ENCODE results near the gene EIF3A.

The EIF3A gene

GRCh38 chr10:119023553-119023868 is 57.1 kb downstream of the EIF3A start:
- no peak overlapping the region for H3K27ac Mint-ChIP-seq
- no peaks in the 10 kb centered on the region for H3K36me3 Mint-ChIP-seq
- peaks cover 2% of the 10 kb centered on the region for H3K4me1 Mint-ChIP-seq
- no peaks in the 10 kb centered on the region for H3K9me3 Mint-ChIP-seq
- DNase-seq = no peak
- peaks cover 62% of the 10 kb centered on the region for H3K27me3 Mint-ChIP-seq
- no peak overlapping the region for H3K4me3 Mint-ChIP-seq
- CTCF ChIA-PET = no interaction called here

GRCh38 chr10:119022846-119023552 is 57.6 kb downstream of the EIF3A start:
- H3K4me3 Mint-ChIP-seq = no peak overlapping the region
- H3K9me3 Mint-ChIP-seq = no peaks in the 10 kb centered on the region
- no peak for DNase-seq
- H3K4me1 Mint-ChIP-seq = no peaks in the 10 kb centered on the region
- CTCF ChIA-PET = no interaction called here
- H3K36me3 Mint-ChIP-seq = no peaks in the 10 kb centered on the region
- peaks cover 57% of the 10 kb centered on the region for H3K27me3 Mint-ChIP-seq
- H3K27ac Mint-ChIP-seq = no peak overlapping the region

GRCh38 chr10:119020627-119020946 is 60.0 kb downstream of the EIF3A start:
- no peaks in the 10 kb centered on the region for H3K36me3 Mint-ChIP-seq
- H3K9me3 Mint-ChIP-seq = no peaks in the 10 kb centered on the region
- no peak overlapping the region for H3K27ac Mint-ChIP-seq
- H3K27me3 Mint-ChIP-seq = peaks cover 44% of the 10 kb centered on the region
- DNase-seq = no peak
- CTCF ChIA-PET = no interaction called here
- no peaks in the 10 kb centered on the region for H3K4me1 Mint-ChIP-seq
- no peak overlapping the region for H3K4me3 Mint-ChIP-seq

GRCh38 chr10:119007211-119007574 is 73.4 kb downstream of the EIF3A start:
- H3K9me3 Mint-ChIP-seq = no peaks in the 10 kb centered on the region
- no peaks in the 10 kb centered on the region for H3K4me1 Mint-ChIP-seq
- CTCF ChIA-PET = no interaction called here
- H3K4me3 Mint-ChIP-seq = no peak overlapping the region
- H3K36me3 Mint-ChIP-seq = no peaks in the 10 kb centered on the region
- H3K27me3 Mint-ChIP-seq = peaks cover 25% of the 10 kb centered on the region
- no peak overlapping the region for H3K27ac Mint-ChIP-seq
- no peak for DNase-seq

GRCh38 chr10:119006451-119007210 is 74.0 kb downstream of the EIF3A start:
- Mint-ChIP-seq H3K27me3 (peaks cover 25% of the 10 kb centered on the region), H3K9me3 (no peaks in the 10 kb centered on the region), H3K36me3 (no peaks in the 10 kb centered on the region), H3K27ac (no peak overlapping the region), H3K4me3 (no peak overlapping the region), H3K4me1 (no peaks in the 10 kb centered on the region)
- CTCF ChIA-PET = interaction anchor here (0.6 kb wide), 1 partner anchor 76 kb away, joined by 3 read pairs; no protein-coding TSS in a partner anchor
- DNase-seq = no peak

GRCh38 chr10:119005362-119006043 is 75.1 kb downstream of the EIF3A start:
- DNase-seq = no peak
- H3K4me3 Mint-ChIP-seq = no peak overlapping the region
- no peak overlapping the region for H3K27ac Mint-ChIP-seq
- no peaks in the 10 kb centered on the region for H3K36me3 Mint-ChIP-seq
- peaks cover 26% of the 10 kb centered on the region for H3K27me3 Mint-ChIP-seq
- H3K9me3 Mint-ChIP-seq = no peaks in the 10 kb centered on the region
- CTCF ChIA-PET = interaction anchor here (0.6 kb wide), 1 partner anchor 194 kb away, joined by 3 read pairs; no protein-coding TSS in a partner anchor
- no peaks in the 10 kb centered on the region for H3K4me1 Mint-ChIP-seq

GRCh38 chr10:119003572-119004289 is 76.9 kb downstream of the EIF3A start:
- no peak for DNase-seq
- Mint-ChIP-seq H3K27me3 (peaks cover 29% of the 10 kb centered on the region), H3K4me1 (no peaks in the 10 kb centered on the region), H3K36me3 (no peaks in the 10 kb centered on the region), H3K9me3 (no peaks in the 10 kb centered on the region), H3K27ac (no peak overlapping the region), H3K4me3 (no peak overlapping the region)
- CTCF ChIA-PET = no interaction called here

- Mint-ChIP-seq H3K4me1 (no peaks in the 10 kb centered on the region), H3K4me3 (no peak overlapping the region), H3K36me3 (no peaks in the 10 kb centered on the region), H3K27ac (no peak overlapping the region), H3K27me3 (peaks cover 37% of the 10 kb centered on the region), H3K9me3 (no peaks in the 10 kb centered on the region)
- DNase-seq = no peak
- CTCF ChIA-PET = no interaction called here
Observed at GRCh38 chr10:119001717-119002500, 78.7 kb downstream of the EIF3A start.

- CTCF ChIA-PET = no interaction called here
- Mint-ChIP-seq H3K4me3 (no peak overlapping the region), H3K36me3 (no peaks in the 10 kb centered on the region), H3K27ac (no peak overlapping the region), H3K4me1 (no peaks in the 10 kb centered on the region), H3K27me3 (peaks cover 40% of the 10 kb centered on the region), H3K9me3 (no peaks in the 10 kb centered on the region)
- DNase-seq = no peak
Observed at GRCh38 chr10:118998183-118998582, 82.4 kb downstream of the EIF3A start.

- peaks cover 48% of the 10 kb centered on the region for H3K27me3 Mint-ChIP-seq
- CTCF ChIA-PET = no interaction called here
- H3K4me1 Mint-ChIP-seq = no peaks in the 10 kb centered on the region
Observed at GRCh38 chr10:118997379-118997778, 83.2 kb downstream of the EIF3A start.

GRCh38 chr10:118995739-118996138 is 84.9 kb downstream of the EIF3A start:
- Mint-ChIP-seq H3K36me3 (no peaks in the 10 kb centered on the region), H3K4me1 (no peaks in the 10 kb centered on the region), H3K9me3 (no peaks in the 10 kb centered on the region), H3K27me3 (peaks cover 53% of the 10 kb centered on the region), H3K27ac (no peak overlapping the region), H3K4me3 (no peak overlapping the region)
- DNase-seq = no peak
- CTCF ChIA-PET = no interaction called here

More at GRCh38 chr10:118997379-118997778, 83.2 kb downstream of the EIF3A start:
- Mint-ChIP-seq H3K36me3 (no peaks in the 10 kb centered on the region), H3K4me3 (no peak overlapping the region), H3K27ac (no peak overlapping the region), H3K9me3 (no peaks in the 10 kb centered on the region)
- no peak for DNase-seq

GRCh38 chr10:118994321-118994720 is 86.3 kb downstream of the EIF3A start:
- Mint-ChIP-seq H3K27me3 (peaks cover 59% of the 10 kb centered on the region), H3K27ac (no peak overlapping the region), H3K4me1 (no peaks in the 10 kb centered on the region), H3K4me3 (no peak overlapping the region), H3K9me3 (no peaks in the 10 kb centered on the region), H3K36me3 (no peaks in the 10 kb centered on the region)
- no peak for DNase-seq
- CTCF ChIA-PET = no interaction called here

- no peak overlapping the region for H3K27ac Mint-ChIP-seq
- H3K4me1 Mint-ChIP-seq = no peaks in the 10 kb centered on the region
- peaks cover 1% of the 10 kb centered on the region for H3K9me3 Mint-ChIP-seq
- no peak for DNase-seq
- CTCF ChIA-PET = no interaction called here
- H3K36me3 Mint-ChIP-seq = no peaks in the 10 kb centered on the region
- no peak overlapping the region for H3K4me3 Mint-ChIP-seq
- peaks cover 58% of the 10 kb centered on the region for H3K27me3 Mint-ChIP-seq
Observed at GRCh38 chr10:118993214-118993613, 87.4 kb downstream of the EIF3A start.

GRCh38 chr10:118992496-118992895 is 88.1 kb downstream of the EIF3A start:
- CTCF ChIA-PET = no interaction called here
- Mint-ChIP-seq H3K36me3 (no peaks in the 10 kb centered on the region), H3K4me3 (no peak overlapping the region), H3K27ac (no peak overlapping the region), H3K27me3 (peaks cover 53% of the 10 kb centered on the region), H3K4me1 (peaks cover 5% of the 10 kb centered on the region), H3K9me3 (peaks cover 1% of the 10 kb centered on the region)
- no peak for DNase-seq
